ENCODE measurements around the gene DCD. TPM values are rescaled to one million over a fixed set of nuclear protein-coding genes. Genes with fewer than 3 reads are reported as not detected.

Gene DCD, protein sequence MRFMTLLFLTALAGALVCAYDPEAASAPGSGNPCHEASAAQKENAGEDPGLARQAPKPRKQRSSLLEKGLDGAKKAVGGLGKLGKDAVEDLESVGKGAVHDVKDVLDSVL
- total RNA-seq = not detected in 2 replicates

GRCh38 chr12:54648265-54648664, at the start of gene DCD:
Gene DCD (minus strand): TSS chr12:54648365. CDS start chr12:54648303, 62 bp downstream.

DNA sequence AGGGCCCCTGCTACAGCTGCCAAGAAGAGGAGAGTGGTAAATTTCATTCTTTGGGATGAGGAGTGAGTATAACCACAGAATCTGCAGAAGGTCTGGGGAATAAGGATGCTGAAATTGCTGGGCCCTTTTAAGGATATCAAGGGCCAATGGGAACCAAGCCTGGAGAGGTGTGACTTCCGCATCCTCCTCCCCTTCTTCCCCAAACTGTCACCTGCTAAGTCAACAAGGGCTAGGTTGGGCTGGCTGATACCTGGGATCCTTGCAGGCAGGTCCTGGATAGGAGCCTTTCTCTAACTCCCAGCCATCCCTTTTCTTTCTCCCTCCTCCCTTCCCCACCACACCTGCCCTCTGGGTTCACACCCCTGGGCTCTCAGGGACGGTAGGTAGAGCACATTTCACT, 13.4 kb downstream of the DCD start, which contains the start of gene LACRT:
TSS of gene LACRT (minus strand) at position 101 of the 400 bp plus-strand sequence. CDS start at position 47, 54 bp downstream.

Other genes with a start within 250 kb of the DCD start
- 355 and 369 TPM in 2 replicates for gene ITGA5, start 229.1 kb downstream of the DCD start, total RNA-seq
- gene GTSF1, start 174.8 kb downstream of the DCD start, total RNA-seq = 4.3 and 5.5 TPM in 2 replicates
- under 0.01 TPM in 1 of 2 replicates, not detected in the other for gene NCKAP1L, start 150.6 kb downstream of the DCD start, total RNA-seq
- under 0.01 TPM in 1 of 2 replicates, not detected in the other for gene PDE1B, start 98.8 kb downstream of the DCD start, total RNA-seq
- gene PPP1R1A, start 59.7 kb downstream of the DCD start, total RNA-seq = not detected in 2 replicates
- not detected in 2 replicates for gene LACRT, start 13.5 kb downstream of the DCD start, total RNA-seq
- not detected in 2 replicates for gene MUCL1, start 206.2 kb upstream of the DCD start, total RNA-seq